Vagina (tissue), 2 donors: ENCODE data around the gene FUT9. TPM values are rescaled to one million over a fixed set of nuclear protein-coding genes. Genes with fewer than 3 reads are reported as not detected.

Experiments used
- DNase-seq, 2 donors: peaks; one replicate each; pipeline ENCODE4 v3.0.0-alpha.2; 2017; ENCODE audit errors: extremely low spot score in 2 of 2
- H3K27ac ChIP-seq: fragments of 200-600 bp; sonication (generic); one replicate; pipeline ENCODE4 v1.5.1; 2019
- H3K27me3 ChIP-seq: fragments of 200-600 bp; sonication (generic); one replicate; pipeline ENCODE4 v1.5.1; 2019
- H3K36me3 ChIP-seq, 2 donors: fragments of 200-600 bp; sonication (generic); one replicate each; pipeline ENCODE4 v1.5.1; 2017 to 2019
- H3K4me1 ChIP-seq: fragments of 200-600 bp; sonication (generic); one replicate; pipeline ENCODE4 v1.5.1; 2019
- H3K4me3 ChIP-seq, 2 donors: fragments of 200-600 bp; sonication (generic); 1 replicate in 1 of 2; 2 replicates in 1 of 2; pipeline ENCODE4 v1.5.1; 2016 to 2019
- H3K9me3 ChIP-seq: fragments of 200-600 bp; sonication (generic); one replicate; pipeline ENCODE4 v1.5.1; 2019
- POLR2A ChIP-seq, 2 donors: fragments of 450-650 bp; IDR thresholded peaks; one replicate each; pipeline ENCODE4 v1.6.1; 2017; ENCODE audit warnings: antibody characterized with exemption in 2 of 2, mild to moderate bottlenecking in 2 of 2, moderate library complexity in 2 of 2
- POLR2AphosphoS5 ChIP-seq, 2 donors: sonication (generic); formaldehyde crosslinking; IDR thresholded peaks; one replicate each; pipeline ENCODE4 v1.9.0; 2017; ENCODE audit warnings: antibody characterized with exemption in 2 of 2, mild to moderate bottlenecking in 2 of 2, low read depth in 1 of 2; ENCODE audit not compliant: insufficient read depth in 1 of 2
- intact Hi-C: fragments of 100-400 bp; cut with DNase I; formaldehyde crosslinking; loops from one replicate; pipeline ENCODE4 v1.15.1; 2023
- total RNA-seq: library from RNA; depleted of rRNA; stranded (reverse); fragments of >200 nt; gene quantifications from one replicate; pipeline ENCODE4 v1.2.3, GENCODE V29; 2016
- TF ChIP-seq, protein P1 (sequence below), 3 experiments: fragments of 450-650 bp in 2 of 3; fragments of 200-600 bp in 1 of 3; sonication (generic) in 1 of 3; IDR thresholded peaks; one replicate each; pipeline ENCODE4 v1.5.1; 2017 to 2019; ENCODE audit warnings: antibody characterized with exemption in 3 of 3, mild to moderate bottlenecking in 2 of 3, moderate library complexity in 2 of 3

Gene FUT9
- total RNA-seq, 1 donor from 2014 or later: not detected

DNA sequence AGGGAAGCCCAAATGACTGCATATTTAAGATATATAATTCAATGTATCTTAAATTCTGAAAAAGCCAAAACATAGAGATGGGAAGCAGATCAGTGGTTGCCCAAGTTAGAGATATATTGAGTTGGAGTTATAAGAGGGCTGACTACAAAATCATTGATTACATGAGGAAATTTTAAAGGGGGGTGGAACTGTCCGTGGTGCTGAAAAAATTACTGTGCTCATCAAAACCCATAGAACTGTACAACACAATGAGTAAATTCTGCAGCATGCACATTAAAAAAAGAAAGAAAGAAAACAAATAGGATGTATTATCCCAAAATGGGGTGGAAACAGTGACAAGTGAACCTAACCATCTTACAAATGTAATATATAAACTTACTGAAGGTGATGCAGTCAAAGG lies 100.9 kb downstream of the FUT9 start:
- Histone ChIP-seq H3K4me3 (no peak overlapping the region), H3K27me3 (no peaks in the 10 kb centered on the region), H3K4me1 (no peaks in the 10 kb centered on the region), H3K27ac (no peak overlapping the region), H3K36me3 (no peaks in the 10 kb centered on the region), H3K9me3 (no peaks in the 10 kb centered on the region)
- intact Hi-C loops: no loop called here
- DNase-seq: no peak
- no peak for TF ChIP-seq POLR2AphosphoS5 (IDR thresholded peaks at IDR 0.05; ENCODE audit: insufficient read depth in 1 of 2, low read depth in 1 of 2)
- TF ChIP-seq, protein P1, sequence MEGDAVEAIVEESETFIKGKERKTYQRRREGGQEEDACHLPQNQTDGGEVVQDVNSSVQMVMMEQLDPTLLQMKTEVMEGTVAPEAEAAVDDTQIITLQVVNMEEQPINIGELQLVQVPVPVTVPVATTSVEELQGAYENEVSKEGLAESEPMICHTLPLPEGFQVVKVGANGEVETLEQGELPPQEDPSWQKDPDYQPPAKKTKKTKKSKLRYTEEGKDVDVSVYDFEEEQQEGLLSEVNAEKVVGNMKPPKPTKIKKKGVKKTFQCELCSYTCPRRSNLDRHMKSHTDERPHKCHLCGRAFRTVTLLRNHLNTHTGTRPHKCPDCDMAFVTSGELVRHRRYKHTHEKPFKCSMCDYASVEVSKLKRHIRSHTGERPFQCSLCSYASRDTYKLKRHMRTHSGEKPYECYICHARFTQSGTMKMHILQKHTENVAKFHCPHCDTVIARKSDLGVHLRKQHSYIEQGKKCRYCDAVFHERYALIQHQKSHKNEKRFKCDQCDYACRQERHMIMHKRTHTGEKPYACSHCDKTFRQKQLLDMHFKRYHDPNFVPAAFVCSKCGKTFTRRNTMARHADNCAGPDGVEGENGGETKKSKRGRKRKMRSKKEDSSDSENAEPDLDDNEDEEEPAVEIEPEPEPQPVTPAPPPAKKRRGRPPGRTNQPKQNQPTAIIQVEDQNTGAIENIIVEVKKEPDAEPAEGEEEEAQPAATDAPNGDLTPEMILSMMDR (IDR thresholded peaks at IDR 0.05): no peak

DNA sequence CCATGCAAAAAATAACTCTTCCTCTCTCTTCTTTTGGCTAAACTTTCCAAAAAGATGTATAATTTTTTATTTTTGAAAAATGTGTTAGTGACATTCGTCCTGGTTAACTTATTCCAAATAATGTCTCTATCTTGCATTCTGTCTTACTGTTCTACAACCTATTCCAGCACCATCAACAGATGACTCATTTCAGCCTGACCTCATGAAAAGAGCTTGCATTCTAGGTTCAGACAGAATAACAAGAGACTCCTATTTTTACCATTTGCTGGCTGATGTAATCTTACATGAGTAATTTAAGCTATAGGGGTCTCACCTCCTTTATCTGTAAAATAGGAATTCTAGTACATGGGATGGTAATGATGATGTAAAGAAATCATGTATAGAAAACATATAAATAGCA lies 109.0 kb downstream of the FUT9 start:
- Histone ChIP-seq H3K4me1 (no peaks in the 10 kb centered on the region), H3K27ac (no peak overlapping the region), H3K27me3 (no peaks in the 10 kb centered on the region), H3K4me3 (no peak overlapping the region), H3K36me3 (no peaks in the 10 kb centered on the region), H3K9me3 (no peaks in the 10 kb centered on the region)
- TF ChIP-seq, protein P1 (IDR thresholded peaks at IDR 0.05): no peak
- DNase-seq: no peak
- intact Hi-C loops: no loop called here

DNA sequence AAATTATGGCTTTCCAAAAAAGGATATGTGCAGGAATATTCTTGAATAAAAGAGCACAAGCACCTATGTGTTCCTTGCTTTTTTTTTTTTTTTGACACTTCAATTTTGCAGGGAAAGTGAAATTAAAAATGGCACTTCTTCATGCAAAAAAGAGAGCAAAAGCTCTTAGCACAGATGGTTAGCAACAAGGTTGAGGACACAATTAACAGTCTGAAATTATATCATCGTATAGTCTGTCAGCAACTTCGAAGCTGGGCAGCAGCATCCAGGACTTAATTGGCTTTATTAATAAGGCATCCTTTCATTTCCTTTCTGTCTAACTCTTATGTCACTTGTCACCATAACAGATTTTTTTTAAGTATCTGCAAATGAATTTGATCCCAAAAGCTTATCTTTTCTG lies 122.6 kb downstream of the FUT9 start:
- DNase-seq: no peak
- no peaks in the 10 kb centered on the region for H3K27me3 ChIP-seq
- no peaks in the 10 kb centered on the region for H3K9me3 ChIP-seq
- intact Hi-C loops: no loop called here
- no peak overlapping the region for H3K27ac ChIP-seq
- TF ChIP-seq POLR2A (IDR thresholded peaks at IDR 0.05) (no peak), POLR2AphosphoS5 (IDR thresholded peaks at IDR 0.05; ENCODE audit: insufficient read depth in 1 of 2, low read depth in 1 of 2) (no peak)
- TF ChIP-seq, protein P1 (IDR thresholded peaks at IDR 0.05): no peak
- H3K4me3 ChIP-seq: no peak overlapping the region
- H3K36me3 ChIP-seq: no peaks in the 10 kb centered on the region
- H3K4me1 ChIP-seq: no peaks in the 10 kb centered on the region

DNA sequence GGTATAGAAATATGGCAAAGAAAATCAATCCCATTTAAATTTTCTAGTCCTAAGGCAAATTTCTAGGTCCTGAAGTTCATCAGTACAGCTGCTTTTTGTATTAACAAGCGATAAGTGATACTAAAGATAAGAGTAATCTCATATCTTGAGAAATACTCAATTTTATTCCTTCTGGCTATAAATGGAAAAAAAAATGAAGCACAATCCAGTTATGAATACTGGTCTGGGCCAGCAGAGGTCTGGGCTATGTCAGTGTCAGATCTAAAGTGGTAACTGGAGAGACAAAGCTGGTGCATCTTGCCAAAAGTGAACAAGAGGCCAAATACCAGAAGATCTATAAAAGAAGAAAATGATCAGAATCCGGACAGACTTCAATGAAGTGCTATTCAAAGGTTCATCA lies 126.4 kb downstream of the FUT9 start:
- Histone ChIP-seq H3K4me3 (no peak overlapping the region), H3K4me1 (no peaks in the 10 kb centered on the region), H3K9me3 (no peaks in the 10 kb centered on the region), H3K36me3 (no peaks in the 10 kb centered on the region), H3K27me3 (no peaks in the 10 kb centered on the region), H3K27ac (no peak overlapping the region)
- intact Hi-C loops: no loop called here
- no peak for DNase-seq
- no peak for TF ChIP-seq POLR2AphosphoS5 (IDR thresholded peaks at IDR 0.05; ENCODE audit: insufficient read depth in 1 of 2, low read depth in 1 of 2)
- TF ChIP-seq, protein P1 (IDR thresholded peaks at IDR 0.05): no peak
- TF ChIP-seq POLR2A (IDR thresholded peaks at IDR 0.05): no peak

DNA sequence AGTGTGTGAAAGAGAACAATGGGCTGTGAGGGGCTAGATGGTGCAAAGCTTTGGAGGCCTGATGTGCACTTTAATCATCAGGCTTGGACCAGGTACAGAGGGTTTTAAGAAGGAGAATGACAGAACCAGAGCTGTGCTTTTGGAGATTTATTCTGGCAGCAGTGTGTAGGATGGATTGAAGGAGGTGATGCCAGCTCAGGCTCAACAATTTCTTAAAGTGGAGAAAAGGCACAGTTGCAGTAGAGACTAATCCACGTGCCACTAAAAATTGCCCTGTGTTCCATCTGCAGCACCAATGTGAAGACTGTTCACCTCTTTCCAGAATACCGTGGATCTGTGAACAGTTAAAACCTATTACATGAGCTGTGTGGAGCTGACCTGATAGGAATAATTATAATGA lies 134.7 kb downstream of the FUT9 start:
- H3K27me3 ChIP-seq: no peaks in the 10 kb centered on the region
- intact Hi-C loops: no loop called here
- DNase-seq: no peak
- H3K9me3 ChIP-seq: no peaks in the 10 kb centered on the region
- H3K27ac ChIP-seq: no peak overlapping the region
- no peak overlapping the region for H3K4me3 ChIP-seq
- H3K36me3 ChIP-seq: no peaks in the 10 kb centered on the region
- no peaks in the 10 kb centered on the region for H3K4me1 ChIP-seq
- TF ChIP-seq POLR2AphosphoS5 (IDR thresholded peaks at IDR 0.05; ENCODE audit: insufficient read depth in 1 of 2, low read depth in 1 of 2) (no peak), POLR2A (IDR thresholded peaks at IDR 0.05) (no peak)
- TF ChIP-seq, protein P1 (IDR thresholded peaks at IDR 0.05): no peak
